ENCODE data around the gene CDH4.

The CDH4 gene

GRCh38 chr20:61880706-61881105, 628.6 kb downstream of the CDH4 start:
- no peak for DNase-seq (ENCODE audit: low read depth in 2 of 2)

- DNase-seq (ENCODE audit: low read depth in 2 of 2), result no peak
Measured at GRCh38 chr20:61881416-61881815, 629.4 kb downstream of the CDH4 start.

GRCh38 chr20:61881861-61882260, 629.8 kb downstream of the CDH4 start:
- DNase-seq (ENCODE audit: low read depth in 2 of 2), result no peak

- no peak for DNase-seq (ENCODE audit: low read depth in 2 of 2)
Measured at GRCh38 chr20:61882716-61883615, 630.9 kb downstream of the CDH4 start.

GRCh38 chr20:61883857-61884393, 631.9 kb downstream of the CDH4 start:
- DNase-seq (ENCODE audit: low read depth in 2 of 2), result no peak

DNA sequence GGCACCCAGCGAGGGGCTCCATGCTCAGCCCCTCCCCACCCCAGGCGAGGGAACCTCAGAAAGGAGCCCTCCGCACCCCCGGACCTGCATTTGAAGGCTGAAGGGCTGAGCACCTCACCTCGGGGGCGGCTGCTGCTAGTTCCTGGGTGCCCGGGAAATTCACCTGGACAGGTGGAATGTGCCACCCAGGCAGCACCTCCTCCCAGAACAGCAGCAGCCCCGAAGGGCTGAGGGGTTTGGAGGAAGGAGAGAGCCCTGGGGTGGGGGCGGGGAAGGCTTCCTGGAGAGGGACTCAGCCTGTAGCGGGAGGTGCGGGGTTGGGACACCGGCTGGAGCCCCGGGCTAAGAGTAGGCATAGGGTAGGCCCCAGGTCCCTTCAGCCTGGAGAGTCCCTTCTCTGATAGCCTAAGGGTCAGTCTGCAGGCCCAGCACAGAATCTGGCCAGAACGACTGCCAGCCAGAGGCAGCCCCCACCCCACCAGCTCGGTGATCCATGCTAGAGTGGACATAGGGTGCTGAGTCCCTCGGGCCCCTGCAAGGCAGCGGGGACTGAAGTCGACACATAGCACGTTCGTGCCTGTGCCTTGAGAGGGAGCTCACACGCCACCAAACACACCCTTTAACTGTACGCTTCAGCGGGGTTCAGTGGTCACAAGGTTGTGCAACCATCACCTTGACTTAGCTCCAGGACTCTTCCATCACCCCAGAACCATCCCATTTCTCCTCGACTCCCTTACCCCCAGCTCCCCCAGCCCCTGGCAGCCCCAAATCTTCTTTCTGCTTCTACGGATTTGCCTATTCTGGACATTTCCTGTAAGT, 632.7 kb downstream of the CDH4 start:
- no peak for DNase-seq (ENCODE audit: low read depth in 2 of 2)

GRCh38 chr20:61885759-61886715, 634.0 kb downstream of the CDH4 start:
- no peak for DNase-seq (ENCODE audit: low read depth in 2 of 2)

DNA sequence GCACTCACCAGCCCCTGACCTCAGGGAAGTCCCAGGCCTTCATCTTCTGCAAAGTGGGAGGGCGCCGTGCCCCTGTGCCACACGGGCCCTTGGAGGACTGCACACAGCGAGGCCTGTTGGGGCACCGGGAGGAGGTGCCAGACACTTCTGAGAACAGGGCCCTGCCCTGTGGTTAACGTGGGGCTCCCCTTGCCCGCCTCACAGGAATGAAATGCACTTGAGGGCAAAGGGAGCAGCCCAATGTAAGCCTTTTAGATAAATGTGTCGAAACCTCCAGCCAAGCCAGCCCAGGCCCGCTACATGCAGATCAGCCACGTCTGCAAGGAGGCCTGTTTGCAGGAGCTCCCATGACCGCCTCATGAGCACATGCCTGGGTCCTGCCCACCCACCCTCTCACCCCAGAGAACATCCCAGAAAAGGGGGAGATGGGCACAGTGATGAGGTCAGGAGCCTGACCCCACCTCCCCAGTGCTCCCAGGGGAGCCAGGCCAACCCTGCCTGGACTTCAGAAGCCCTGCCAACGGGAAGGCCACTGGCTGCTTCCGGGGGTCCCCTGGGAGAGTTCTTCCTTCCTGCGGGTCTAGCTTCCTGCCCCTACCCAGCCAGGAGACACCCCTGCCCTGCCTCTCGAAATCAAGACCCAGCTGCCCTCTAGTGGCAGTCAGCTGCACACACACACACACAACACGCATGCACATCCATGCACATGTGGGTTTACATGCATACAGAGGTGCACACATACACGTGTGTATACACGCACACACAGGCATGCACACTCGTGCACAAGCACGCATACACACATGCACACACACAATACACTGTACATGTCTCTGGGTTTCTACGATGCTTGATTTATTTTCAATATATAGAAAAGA, 634.9 kb downstream of the CDH4 start:
- DNase-seq (ENCODE audit: low read depth in 2 of 2), result peak in 1 of 2 donors; percentile 3

DNA sequence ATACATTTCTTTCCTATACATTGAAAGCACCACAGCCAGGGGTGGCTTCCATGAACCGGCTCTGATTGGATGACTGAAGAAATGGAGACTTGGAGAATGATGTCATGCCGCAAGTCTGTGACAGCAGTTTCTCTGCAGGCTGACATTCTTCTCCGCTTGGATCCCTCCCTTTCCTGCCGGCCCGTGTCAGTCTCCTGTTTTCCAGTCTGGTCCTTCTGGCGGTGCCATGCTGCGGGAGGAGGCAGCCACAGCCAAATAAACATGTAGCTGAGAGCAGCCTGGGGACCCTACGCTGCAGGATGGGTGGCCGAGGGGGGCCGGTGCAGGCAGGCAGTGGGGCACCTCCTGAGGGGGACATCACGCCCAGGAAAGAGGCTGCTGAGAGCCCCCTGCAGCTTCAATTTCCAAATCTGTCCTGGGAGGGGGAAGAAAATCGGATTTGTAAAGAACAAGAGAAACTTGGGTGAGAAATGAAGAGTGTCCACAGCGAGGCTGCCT, 635.6 kb downstream of the CDH4 start:
- no peak for DNase-seq (ENCODE audit: low read depth in 2 of 2)

GRCh38 chr20:61888101-61888865, 636.2 kb downstream of the CDH4 start:
- no peak for DNase-seq (ENCODE audit: low read depth in 2 of 2)

DNA sequence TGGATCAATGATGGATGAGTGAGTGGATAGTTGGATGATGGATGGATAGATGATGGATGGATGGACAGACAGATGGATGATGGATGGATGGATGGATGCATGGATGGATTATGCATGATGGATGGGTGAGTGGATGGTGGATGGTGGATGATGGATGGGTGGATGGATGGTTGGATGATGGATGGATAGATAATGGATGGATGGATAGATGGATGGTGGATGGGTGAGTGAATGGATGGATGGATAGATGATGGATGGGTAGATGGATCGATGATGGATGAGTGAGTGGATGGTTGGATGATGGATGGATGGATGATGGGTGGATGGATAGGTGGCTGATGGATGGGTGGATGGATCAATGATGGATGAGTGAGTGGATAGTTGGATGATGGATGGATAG, 637.6 kb downstream of the CDH4 start:
- DNase-seq (ENCODE audit: low read depth in 2 of 2), result no peak

DNA sequence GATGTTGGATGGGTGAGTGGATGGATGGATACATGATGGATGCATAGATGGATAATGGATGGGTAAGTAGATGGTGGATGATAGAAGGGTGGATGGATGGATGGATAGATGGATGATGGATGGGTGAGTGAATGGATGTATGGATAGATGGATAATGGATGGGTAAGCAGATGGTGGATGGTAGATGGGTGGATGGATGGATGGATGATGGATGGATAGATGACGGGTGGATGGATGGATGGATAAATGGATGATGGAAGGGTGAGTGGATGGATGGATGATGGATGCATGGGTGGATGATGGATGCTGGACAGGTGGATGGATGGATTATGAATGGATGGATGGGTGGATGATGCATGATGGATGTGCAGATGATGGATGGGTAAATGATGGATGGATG, 638.1 kb downstream of the CDH4 start:
- DNase-seq (ENCODE audit: low read depth in 2 of 2), result no peak

- no peak for DNase-seq (ENCODE audit: low read depth in 2 of 2)
Measured at GRCh38 chr20:61891476-61891875, 639.4 kb downstream of the CDH4 start.

GRCh38 chr20:61891916-61892649, 640.0 kb downstream of the CDH4 start:
- DNase-seq (ENCODE audit: low read depth in 2 of 2), result no peak

- DNase-seq (ENCODE audit: low read depth in 2 of 2), result no peak
Measured at GRCh38 chr20:61895016-61895415, 643.0 kb downstream of the CDH4 start.

DNA sequence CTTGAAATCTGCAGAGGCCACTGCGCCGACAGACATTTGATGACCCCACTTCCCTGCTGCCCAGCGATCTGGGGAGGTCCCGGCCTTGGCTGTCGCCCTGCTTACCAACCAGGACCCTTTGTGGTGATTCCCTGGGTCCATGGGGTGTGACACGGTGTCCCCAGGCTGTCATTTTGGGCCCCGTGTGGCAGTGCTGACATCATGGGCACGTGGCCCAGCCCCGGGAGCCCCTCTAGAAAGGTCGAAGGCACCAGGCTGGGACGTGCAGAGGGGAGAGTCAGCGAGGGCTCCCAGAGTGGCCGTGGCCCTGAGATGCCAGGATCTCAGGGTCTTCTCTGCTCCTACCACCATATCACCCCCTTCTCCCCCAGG, 643.6 kb downstream of the CDH4 start:
- no peak for DNase-seq (ENCODE audit: low read depth in 2 of 2)

DNA sequence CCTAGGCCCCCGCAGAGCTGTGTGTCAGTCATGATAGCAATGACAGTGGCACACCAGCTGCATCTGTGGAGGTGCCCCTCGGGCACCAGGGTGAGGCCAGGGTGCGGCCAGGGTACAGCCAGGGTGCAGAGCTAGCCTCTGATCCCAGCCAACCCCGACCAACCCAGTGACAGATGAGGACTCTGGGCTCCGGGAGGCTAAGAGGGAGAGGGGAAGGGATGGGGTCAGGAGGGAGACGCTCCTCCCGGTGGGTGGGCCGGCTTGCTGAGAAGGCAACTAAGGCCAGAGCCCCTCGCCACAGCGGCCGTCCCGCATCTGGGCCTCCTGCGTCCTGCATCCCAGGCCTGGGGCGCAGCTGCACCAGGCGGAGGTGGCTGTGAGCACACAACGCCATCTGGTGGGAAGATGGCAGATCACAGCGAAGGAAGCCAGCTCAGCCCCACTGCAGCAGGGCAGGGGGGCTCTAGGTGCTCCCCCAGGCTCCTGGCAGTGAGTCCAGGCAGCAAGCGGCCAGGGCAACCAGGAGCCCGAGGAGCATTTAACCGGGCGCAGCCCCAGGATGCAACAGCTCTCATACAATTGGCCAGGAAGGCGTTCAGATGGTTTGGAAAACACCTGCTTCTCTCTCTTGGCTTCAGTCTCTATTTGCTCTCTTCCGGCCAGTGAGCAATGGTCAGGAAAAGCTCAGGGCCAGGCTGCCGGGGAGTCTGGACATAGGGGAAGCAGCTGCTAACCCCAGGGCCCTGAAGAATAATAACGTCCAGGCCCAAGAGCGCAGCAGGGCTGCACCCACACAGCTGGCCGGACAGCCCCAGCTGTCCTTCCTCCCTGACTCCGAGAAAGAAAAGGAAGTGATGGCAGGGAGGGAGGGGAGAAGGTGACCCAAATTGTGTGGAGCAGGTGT, 644.2 kb downstream of the CDH4 start:
- DNase-seq (ENCODE audit: low read depth in 2 of 2), result no peak
